Psoas muscle (tissue), 8 donors: ENCODE results near the gene NSUN2. TPM values are rescaled to one million over a fixed set of nuclear protein-coding genes. Genes with fewer than 3 reads are reported as not detected.
A peak's percentile ranks its signal among the peaks of the same experiment; 100 is the strongest.

Source experiments
- ATAC-seq, 4 donors: fragments of 200-7000 bp; cut with Tn5 transposase; one replicate each; pipeline ENCODE4 v1.9.1; 2020; ENCODE audit warnings: moderate library complexity in 3 of 4, mild to moderate bottlenecking in 2 of 4
- DNase-seq, 2 donors: peaks; one replicate each; pipeline ENCODE4 v3.0.0-alpha.2; 2020
- H3K27ac ChIP-seq: fragments of 200-600 bp; one replicate; pipeline ENCODE4 v1.8.0; 2022
- H3K27me3 ChIP-seq, 3 donors: fragments of 200-600 bp in 1 of 3; one replicate each; pipeline versions ENCODE4 v1.6.1 to v1.8.0; 2013 to 2022; ENCODE audit warnings: low read length in 2 of 3, mild to moderate bottlenecking in 2 of 3, moderate library complexity in 1 of 3; ENCODE audit not compliant: insufficient read depth in 3 of 3
- H3K36me3 ChIP-seq, 2 donors: fragments of 200-600 bp in 1 of 2; one replicate each; pipeline versions ENCODE4 v1.6.1 to v1.8.0; 2013 to 2022; ENCODE audit warnings: low read depth in 1 of 2, mild to moderate bottlenecking in 1 of 2, moderate library complexity in 1 of 2; ENCODE audit not compliant: insufficient read depth in 1 of 2
- H3K4me1 ChIP-seq: fragments of 200-600 bp; one replicate; pipeline ENCODE4 v1.8.0; 2022
- H3K4me3 ChIP-seq: fragments of 200-600 bp; one replicate; pipeline ENCODE4 v1.8.0; 2022; ENCODE audit warnings: mild to moderate bottlenecking
- H3K9me3 ChIP-seq: fragments of 200-600 bp; one replicate; pipeline ENCODE4 v1.8.0; 2022
- WGBS, 3 donors: extraction: QIAGEN DNeasy Blood & Tissue Kit; methylation state at CpG; one replicate each; pipeline versions ENCODE4 v1.1.6 to v1.1.7; 2013; 5-methylcytosine and 5-hydroxymethylcytosine counted together
- intact Hi-C, 2 donors: fragments of 100-400 bp; cut with DNase I; formaldehyde crosslinking; loops; one replicate each; pipeline versions ENCODE4 v1.11.0 to v1.14.2; 2022
- polyA plus RNA-seq, 3 donors: library from polyadenylated mRNA; stranded (reverse); fragments of 200-250 nt; gene quantifications; one replicate each; pipeline ENCODE4 v1.2.3, GENCODE V29; 2013
- total RNA-seq, 4 donors: library from RNA; stranded (reverse); fragmentation: NEBNext Ultra II Directional in 2 of 4; extraction: Animal tissue kit (Norgen Biotek cat#: 25700) in 2 of 4; gene quantifications; one replicate each; pipeline versions ENCODE4 v1.2.1 to v1.2.4, GENCODE V29; 2021 to 2023
- TF ChIP-seq, protein P1 (sequence below): fragments of 200-600 bp; IDR thresholded peaks from one replicate; pipeline ENCODE4 v1.8.0; 2022; ENCODE audit warnings: antibody characterized with exemption
- donor health status: healthy with polysubstance abuse.
- donor health status: DM: no; HTN: no; CAD: no; lungs with moderate emphysema.
- donor health status: Bipolar disorder and iron deficiency.
- donor health status: healthy.
- donor health status: DM: yes; HTN: yes; CAD: no.
- donor health status: DM: no; HTN: no; CAD: no.
- donor health status: DM: no; HTN: no; CAD: no.
- donor health status: DM: yes; HTN: yes; CAD: no.

The NSUN2 gene
- total and polyA plus RNA-seq, 7 donors, result 30.6 to 80.9 (median 53.6) TPM

DNA sequence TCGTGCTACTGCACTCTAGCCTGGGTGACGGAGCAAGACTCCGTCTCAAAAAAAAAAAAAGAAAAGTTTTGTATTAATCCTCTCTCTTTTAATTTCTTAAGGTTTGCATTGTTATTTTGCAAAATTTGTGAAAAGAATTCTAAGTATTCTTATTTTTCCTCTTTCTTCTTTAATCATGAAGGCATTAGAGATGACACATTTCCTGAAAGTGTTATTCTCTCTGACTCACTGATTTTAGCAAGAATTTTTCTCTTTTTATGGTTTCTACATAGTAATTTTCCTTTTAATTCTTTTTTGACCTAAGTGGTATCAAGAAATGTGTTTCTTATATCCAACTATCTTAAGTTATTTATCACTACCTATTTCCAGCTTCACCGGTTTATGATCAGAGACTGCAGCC is 78.0 kb downstream of the NSUN2 start:
- WGBS, 3 donors, result 84 to 92% (median 86%) methylated on average over 1 to 4 of the region's 4 CpGs
- Histone ChIP-seq H3K27ac (no peak overlapping the region), H3K4me1 (peaks cover 12% of the 10 kb centered on the region), H3K27me3 (no peaks in the 10 kb centered on the region), H3K9me3 (no peaks in the 10 kb centered on the region), H3K36me3 (no peaks in the 10 kb centered on the region), H3K4me3 (no peak overlapping the region)
- TF ChIP-seq, protein P1, sequence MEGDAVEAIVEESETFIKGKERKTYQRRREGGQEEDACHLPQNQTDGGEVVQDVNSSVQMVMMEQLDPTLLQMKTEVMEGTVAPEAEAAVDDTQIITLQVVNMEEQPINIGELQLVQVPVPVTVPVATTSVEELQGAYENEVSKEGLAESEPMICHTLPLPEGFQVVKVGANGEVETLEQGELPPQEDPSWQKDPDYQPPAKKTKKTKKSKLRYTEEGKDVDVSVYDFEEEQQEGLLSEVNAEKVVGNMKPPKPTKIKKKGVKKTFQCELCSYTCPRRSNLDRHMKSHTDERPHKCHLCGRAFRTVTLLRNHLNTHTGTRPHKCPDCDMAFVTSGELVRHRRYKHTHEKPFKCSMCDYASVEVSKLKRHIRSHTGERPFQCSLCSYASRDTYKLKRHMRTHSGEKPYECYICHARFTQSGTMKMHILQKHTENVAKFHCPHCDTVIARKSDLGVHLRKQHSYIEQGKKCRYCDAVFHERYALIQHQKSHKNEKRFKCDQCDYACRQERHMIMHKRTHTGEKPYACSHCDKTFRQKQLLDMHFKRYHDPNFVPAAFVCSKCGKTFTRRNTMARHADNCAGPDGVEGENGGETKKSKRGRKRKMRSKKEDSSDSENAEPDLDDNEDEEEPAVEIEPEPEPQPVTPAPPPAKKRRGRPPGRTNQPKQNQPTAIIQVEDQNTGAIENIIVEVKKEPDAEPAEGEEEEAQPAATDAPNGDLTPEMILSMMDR, result no peak
- ATAC-seq, result no peak
- no peak for DNase-seq
- intact Hi-C loops, result no loop called here

GRCh38 chr5:6553972-6554371 is 78.9 kb downstream of the NSUN2 start:
- DNase-seq (no peak), ATAC-seq (no peak)
- Histone ChIP-seq H3K36me3 (no peaks in the 10 kb centered on the region), H3K4me3 (no peak overlapping the region), H3K4me1 (peaks cover 12% of the 10 kb centered on the region), H3K27ac (no peak overlapping the region), H3K9me3 (no peaks in the 10 kb centered on the region), H3K27me3 (no peaks in the 10 kb centered on the region)
- 75 to 88% (median 82%) methylated on average over 11 of the region's 11 CpGs for WGBS, 3 donors
- intact Hi-C loops, result loop anchor here in 1 of 2 donors (2.0 kb wide), 1 partner anchor 21 kb away; no protein-coding TSS in a partner anchor
- TF ChIP-seq, protein P1, result no peak

DNA sequence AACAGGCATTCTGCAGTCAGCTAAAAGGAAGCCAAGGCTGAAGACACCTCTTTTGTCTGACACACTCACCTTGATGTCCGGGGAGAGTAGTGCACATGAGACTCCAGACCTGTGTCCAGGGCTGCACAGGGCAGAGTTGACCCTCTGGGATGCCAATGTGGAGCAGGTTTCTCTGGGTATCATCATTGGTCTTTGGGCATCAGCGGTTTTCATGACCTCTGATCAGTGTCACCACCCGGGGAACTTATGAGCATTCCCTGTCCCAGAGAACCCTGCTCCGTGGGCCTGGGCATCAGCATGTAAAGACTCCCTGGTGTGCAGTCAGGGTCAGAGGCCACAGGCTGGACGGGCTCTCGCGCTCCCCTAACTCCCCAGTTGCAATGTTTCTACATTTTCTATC is 80.2 kb downstream of the NSUN2 start:
- intact Hi-C loops, result loop anchor here in 1 of 2 donors (2.0 kb wide), 1 partner anchor 22 kb away; no protein-coding TSS in a partner anchor
- H3K4me1 ChIP-seq, result peaks cover 18% of the 10 kb centered on the region
- H3K9me3 ChIP-seq, result no peaks in the 10 kb centered on the region
- peak overlapping the region; percentile 86 for H3K27ac ChIP-seq
- no peak for DNase-seq
- TF ChIP-seq, protein P1, result no peak
- H3K4me3 ChIP-seq, result no peak overlapping the region
- 85 to 88% (median 88%) methylated on average over 7 of the region's 7 CpGs for whole genome bisulfite sequencing, 3 donors
- no peak for ATAC-seq
- H3K36me3 ChIP-seq, result no peaks in the 10 kb centered on the region
- no peaks in the 10 kb centered on the region for H3K27me3 ChIP-seq

GRCh38 chr5:6551955-6552313 is 80.9 kb downstream of the NSUN2 start:
- ATAC-seq (peak in 1 of 4 donors; percentile 3), DNase-seq (no peak)
- Histone ChIP-seq H3K4me1 (peaks cover 18% of the 10 kb centered on the region), H3K9me3 (no peaks in the 10 kb centered on the region), H3K27ac (peak overlapping the region; percentile 86), H3K27me3 (no peaks in the 10 kb centered on the region), H3K36me3 (no peaks in the 10 kb centered on the region), H3K4me3 (no peak overlapping the region)
- 32 to 59% (median 54%) methylated on average over 6 of the region's 6 CpGs for WGBS, 3 donors
- intact Hi-C loops, result loop anchor here in 1 of 2 donors (2.0 kb wide), 2 partner anchors 23 to 101 kb away; no protein-coding TSS in a partner anchor
- TF ChIP-seq, protein P1, result no peak
